Activated T-helper 17 cell treated with anti-CD3 and anti-CD28 coated beads, Interleukin-2, amount 50 U/mL, for 72 hours (primary cell): ENCODE measurements around the gene DHRS7C. TPM values are rescaled to one million over a fixed set of nuclear protein-coding genes. Genes with fewer than 3 reads are reported as not detected.

Experiments
- ATAC-seq: fragments of 150-1000 bp; cut with Tn5 transposase; replicated peaks from 2 replicates; pipeline ENCODE4 v1.10.0; 2021; ENCODE audit warnings: mild to moderate bottlenecking, moderate library complexity
- H3K27ac Mint-ChIP-seq: one replicate; pipeline ENCODE4 v1.8.0; 2022; ENCODE audit warnings: mixed read lengths
- H3K27me3 Mint-ChIP-seq: one replicate; pipeline ENCODE4 v1.8.0; 2022; ENCODE audit warnings: mixed read lengths
- H3K36me3 Mint-ChIP-seq: one replicate; pipeline ENCODE4 v1.8.0; 2022; ENCODE audit warnings: low read depth, mild to moderate bottlenecking, mixed read lengths
- H3K4me1 Mint-ChIP-seq: one replicate; pipeline ENCODE4 v1.8.0; 2022; ENCODE audit warnings: mixed read lengths
- H3K4me3 Mint-ChIP-seq: one replicate; pipeline ENCODE4 v1.8.0; 2022; ENCODE audit warnings: mild to moderate bottlenecking, mixed read lengths
- H3K9me3 Mint-ChIP-seq: one replicate; pipeline ENCODE4 v1.8.0; 2022; ENCODE audit warnings: mixed read lengths
- total RNA-seq, 2 donors: library from RNA; stranded (reverse); gene quantifications; one replicate each; pipeline ENCODE4 v1.2.3, GENCODE V29; 2022

Gene DHRS7C
- total RNA-seq, 2 donors from 2014 or later, result not detected

DNA sequence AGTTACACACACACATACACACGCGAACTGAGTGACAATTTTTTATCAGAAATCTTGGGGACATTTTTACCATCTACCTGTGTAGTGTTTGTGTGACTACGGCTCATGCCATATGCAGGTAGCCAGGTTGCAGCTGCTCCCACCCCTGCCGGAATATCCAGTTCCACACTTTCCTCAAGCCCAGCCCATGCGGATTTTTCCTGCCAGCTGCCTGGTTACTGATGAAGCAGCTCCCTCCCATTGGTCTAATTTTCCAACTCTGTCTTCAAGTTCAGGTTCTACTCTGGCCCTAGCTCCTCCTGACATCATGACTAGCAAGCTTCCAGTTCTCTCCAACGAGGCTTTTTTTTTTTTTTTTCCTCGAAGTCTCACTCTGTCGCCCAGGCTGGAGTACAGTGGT, 25.7 kb upstream of the DHRS7C start:
- H3K9me3 Mint-ChIP-seq, result peaks cover 4% of the 10 kb centered on the region
- H3K4me1 Mint-ChIP-seq, result no peaks in the 10 kb centered on the region

DNA sequence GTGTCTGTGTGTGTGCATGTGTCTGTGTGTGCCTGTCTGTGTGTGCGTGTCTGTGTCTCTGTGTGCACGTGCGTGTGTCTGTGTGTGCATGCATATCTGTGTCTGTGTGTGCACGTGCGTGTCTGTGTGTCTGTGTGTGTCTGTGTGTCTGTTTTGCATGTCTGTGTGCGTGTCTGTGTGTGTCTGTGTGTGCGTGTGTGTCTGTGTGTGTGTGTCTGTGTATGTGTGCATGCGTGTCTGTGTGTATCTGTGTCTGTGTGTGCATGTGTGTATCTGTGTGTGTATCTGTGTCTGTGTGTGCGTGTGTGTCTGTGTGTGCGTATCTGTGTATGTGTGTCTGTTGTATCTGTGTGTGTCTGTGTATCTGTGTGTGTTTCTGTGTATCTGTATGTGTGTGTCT, 25.1 kb upstream of the DHRS7C start:
- no peaks in the 10 kb centered on the region for H3K4me1 Mint-ChIP-seq
- no peak overlapping the region for H3K27ac Mint-ChIP-seq
- H3K27me3 Mint-ChIP-seq, result peaks cover 5% of the 10 kb centered on the region
- no peaks in the 10 kb centered on the region for H3K36me3 Mint-ChIP-seq
- peaks cover 4% of the 10 kb centered on the region for H3K9me3 Mint-ChIP-seq
- ATAC-seq, result no peak
- H3K4me3 Mint-ChIP-seq, result no peak overlapping the region

More for the DNA sequence above, 25.7 kb upstream of the DHRS7C start:
- Mint-ChIP-seq H3K36me3 (no peaks in the 10 kb centered on the region), H3K27me3 (peaks cover 5% of the 10 kb centered on the region), H3K4me3 (no peak overlapping the region), H3K27ac (no peak overlapping the region)
- ATAC-seq, result no peak

DNA sequence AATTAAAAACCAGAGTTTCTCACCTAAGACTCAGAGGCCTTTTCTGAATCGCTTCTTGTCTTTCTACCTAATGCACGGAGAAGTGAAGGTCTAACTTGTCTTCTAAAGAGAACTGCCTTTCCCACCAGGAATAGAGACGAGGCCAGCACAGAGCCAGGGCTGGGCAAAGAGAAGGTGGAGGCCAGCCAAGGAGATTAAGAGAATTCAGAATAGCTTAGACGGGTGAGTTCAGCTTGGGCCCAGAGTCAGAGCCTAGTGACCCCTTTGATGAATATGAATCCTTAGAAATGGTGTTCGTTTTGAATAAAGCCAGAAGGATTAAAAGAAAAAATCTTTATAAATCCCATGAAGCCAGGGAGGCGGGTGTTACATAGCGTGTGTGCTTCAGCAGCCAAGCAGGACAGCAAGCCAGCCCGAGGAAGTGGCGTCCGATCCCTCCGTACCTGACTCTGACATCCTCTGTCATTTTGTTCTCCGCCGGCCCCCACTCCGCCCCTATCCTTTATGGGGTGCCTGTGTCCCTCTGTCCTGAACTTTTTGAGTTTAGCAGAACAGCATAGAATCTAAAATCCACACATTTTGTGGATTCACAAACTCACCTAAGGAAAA, 23.0 kb upstream of the DHRS7C start:
- Mint-ChIP-seq H3K27ac (no peak overlapping the region), H3K4me3 (no peak overlapping the region), H3K27me3 (peaks cover 10% of the 10 kb centered on the region), H3K36me3 (no peaks in the 10 kb centered on the region), H3K4me1 (no peaks in the 10 kb centered on the region), H3K9me3 (peaks cover 4% of the 10 kb centered on the region)
- no peak for ATAC-seq

DNA sequence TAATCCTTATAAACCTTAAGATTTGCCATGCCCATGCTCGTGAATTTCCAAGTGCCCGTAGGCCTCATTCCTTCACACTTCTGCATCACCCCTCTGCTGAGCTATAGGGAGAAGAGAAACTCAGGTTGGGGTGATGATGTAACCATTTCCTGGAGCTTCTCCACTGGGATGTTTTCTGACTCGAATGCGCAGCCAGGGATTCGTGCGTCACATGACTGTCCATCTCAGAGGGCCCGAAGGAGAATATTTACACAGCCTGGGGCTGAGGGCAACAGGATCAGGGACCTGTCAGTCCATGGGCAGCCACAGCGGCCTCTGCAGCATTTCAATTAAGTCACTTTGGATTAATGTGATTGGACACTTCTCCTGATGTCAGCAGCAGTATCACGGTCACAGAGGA, 21.8 kb upstream of the DHRS7C start:
- Mint-ChIP-seq H3K4me1 (no peaks in the 10 kb centered on the region), H3K9me3 (peaks cover 4% of the 10 kb centered on the region), H3K4me3 (no peak overlapping the region), H3K27ac (no peak overlapping the region), H3K27me3 (peaks cover 10% of the 10 kb centered on the region), H3K36me3 (no peaks in the 10 kb centered on the region)
- no peak for ATAC-seq

DNA sequence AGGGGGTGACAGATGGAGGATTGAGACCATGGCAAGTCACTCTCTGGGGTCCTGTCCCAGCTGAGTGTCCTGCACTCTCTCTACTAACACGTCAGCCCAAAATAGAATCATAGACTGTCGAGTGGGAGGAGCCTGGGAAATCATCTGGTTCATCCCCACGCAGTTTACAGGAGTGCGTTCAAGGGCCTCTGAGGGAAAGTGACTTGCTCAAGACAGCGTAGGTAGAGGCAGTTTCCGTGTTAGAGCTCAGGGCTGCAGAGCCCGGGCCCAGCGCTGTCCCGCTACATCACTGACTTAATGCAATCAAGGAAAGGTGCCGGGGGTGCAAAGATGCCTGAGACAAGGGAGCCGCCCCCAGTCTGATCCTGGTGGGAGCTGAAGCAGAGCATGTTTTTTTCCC, 20.1 kb upstream of the DHRS7C start:
- Mint-ChIP-seq H3K4me3 (no peak overlapping the region), H3K27ac (no peak overlapping the region), H3K36me3 (no peaks in the 10 kb centered on the region), H3K27me3 (peaks cover 11% of the 10 kb centered on the region), H3K9me3 (peaks cover 4% of the 10 kb centered on the region), H3K4me1 (no peaks in the 10 kb centered on the region)
- ATAC-seq, result no peak

DNA sequence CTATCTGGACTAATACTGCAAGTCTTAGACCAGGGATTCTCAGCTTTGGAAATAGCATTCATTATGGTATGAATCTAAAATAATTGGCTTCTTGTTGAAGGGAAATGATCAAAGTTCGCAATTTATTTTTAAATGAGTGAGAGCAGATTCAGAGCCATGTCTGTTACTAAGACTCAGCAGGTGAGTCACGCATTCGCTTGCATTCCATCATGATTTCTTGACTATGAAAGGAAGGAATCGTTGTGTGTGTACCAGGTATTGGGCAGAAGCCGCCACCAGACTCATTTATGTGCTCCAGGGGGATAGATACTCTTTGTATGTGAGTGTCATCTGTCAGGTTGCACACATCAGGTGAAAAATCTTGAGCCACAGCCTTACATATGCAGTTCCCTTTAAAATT, 19.7 kb upstream of the DHRS7C start:
- H3K27me3 Mint-ChIP-seq, result peaks cover 8% of the 10 kb centered on the region
- H3K27ac Mint-ChIP-seq, result no peak overlapping the region
- ATAC-seq, result no peak
- H3K9me3 Mint-ChIP-seq, result no peaks in the 10 kb centered on the region
- no peaks in the 10 kb centered on the region for H3K36me3 Mint-ChIP-seq
- H3K4me1 Mint-ChIP-seq, result no peaks in the 10 kb centered on the region
- no peak overlapping the region for H3K4me3 Mint-ChIP-seq

DNA sequence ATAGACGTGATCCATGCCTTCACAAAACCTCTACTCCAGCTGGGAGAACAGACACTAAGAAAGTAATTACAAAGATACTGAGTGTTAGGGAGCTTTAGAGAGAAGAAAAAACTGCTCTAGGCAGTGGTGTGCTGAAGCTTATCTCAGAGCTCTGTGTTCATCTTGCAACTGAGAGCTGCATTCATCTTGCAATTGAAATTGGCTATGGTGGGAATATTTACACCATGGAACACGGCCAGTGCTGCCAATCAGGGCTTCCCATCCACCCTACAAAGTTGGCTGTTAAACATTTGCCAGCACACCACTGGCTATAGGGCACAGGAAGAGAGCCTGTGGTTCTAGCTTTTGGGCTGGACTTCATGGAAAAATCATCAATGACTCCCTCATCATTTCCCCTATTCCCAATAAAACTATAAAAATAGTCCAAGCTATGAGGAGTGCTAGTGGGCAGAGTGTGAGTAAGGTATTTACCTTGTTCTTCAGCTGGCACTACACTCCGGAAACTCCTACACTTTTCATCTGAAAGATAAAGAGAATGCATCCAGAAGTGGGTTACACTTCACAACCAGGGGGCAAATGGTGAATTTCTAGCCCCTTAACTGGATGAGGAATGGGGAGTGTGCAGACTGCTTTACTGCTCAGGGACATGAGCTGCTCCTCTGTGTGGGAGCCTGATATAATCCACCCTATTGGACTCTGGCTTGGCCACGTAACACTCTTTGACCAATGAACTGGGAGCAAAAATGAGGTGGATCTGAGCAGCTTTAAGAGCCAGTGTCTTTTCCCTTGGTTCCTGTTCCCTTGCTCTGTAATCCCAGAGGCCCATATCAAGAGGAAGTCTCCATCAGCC, 18.9 kb upstream of the DHRS7C start:
- Mint-ChIP-seq H3K9me3 (no peaks in the 10 kb centered on the region), H3K4me1 (no peaks in the 10 kb centered on the region), H3K4me3 (no peak overlapping the region), H3K27me3 (peaks cover 8% of the 10 kb centered on the region), H3K36me3 (no peaks in the 10 kb centered on the region), H3K27ac (no peak overlapping the region)
- ATAC-seq, result no peak

DNA sequence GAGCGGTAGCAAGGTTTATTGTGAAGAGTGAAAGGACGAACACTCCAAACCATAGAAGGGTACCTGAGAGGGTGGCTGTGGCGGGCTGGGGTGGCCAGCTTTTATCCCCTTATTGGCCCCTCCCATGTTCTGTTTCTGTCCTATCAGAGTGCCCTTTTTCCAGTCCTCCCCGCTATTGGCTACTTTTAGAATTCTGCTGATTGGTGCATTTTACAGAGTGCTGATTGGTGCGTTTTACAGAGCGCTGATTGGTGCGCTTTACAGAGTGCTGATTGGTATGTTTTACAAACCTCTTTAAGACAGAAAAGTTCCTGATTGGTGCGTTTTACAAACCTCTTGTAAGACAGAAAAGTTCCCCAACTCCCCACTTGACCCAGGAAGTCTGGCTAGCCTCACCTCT, 18.0 kb upstream of the DHRS7C start:
- peaks cover 4% of the 10 kb centered on the region for H3K9me3 Mint-ChIP-seq
- peaks cover 16% of the 10 kb centered on the region for H3K27me3 Mint-ChIP-seq
- H3K4me3 Mint-ChIP-seq, result no peak overlapping the region
- H3K27ac Mint-ChIP-seq, result no peak overlapping the region
- ATAC-seq, result no peak
- no peaks in the 10 kb centered on the region for H3K36me3 Mint-ChIP-seq
- H3K4me1 Mint-ChIP-seq, result no peaks in the 10 kb centered on the region

DNA sequence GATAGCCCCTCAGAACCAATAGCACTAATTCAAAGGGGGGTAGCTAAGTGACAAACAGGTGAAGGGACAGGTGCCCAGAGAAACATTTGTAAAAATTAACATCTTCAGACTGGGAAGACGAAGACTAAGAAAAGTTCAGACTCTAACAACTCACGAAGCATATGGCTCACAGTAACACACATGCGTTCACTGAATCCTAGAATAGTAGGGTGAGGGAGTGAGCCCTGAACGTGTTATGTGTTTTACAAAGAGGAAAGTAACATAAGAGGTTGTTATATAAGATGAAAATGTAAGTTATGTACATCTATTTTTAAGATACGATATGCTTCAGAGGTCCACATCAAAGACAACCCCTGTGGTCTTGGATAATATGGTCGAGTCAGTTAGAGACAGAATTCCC, 15.3 kb upstream of the DHRS7C start:
- no peak overlapping the region for H3K27ac Mint-ChIP-seq
- no peak for ATAC-seq
- H3K9me3 Mint-ChIP-seq, result peaks cover 4% of the 10 kb centered on the region
- H3K4me1 Mint-ChIP-seq, result no peaks in the 10 kb centered on the region
- H3K36me3 Mint-ChIP-seq, result no peaks in the 10 kb centered on the region
- peaks cover 24% of the 10 kb centered on the region for H3K27me3 Mint-ChIP-seq
- H3K4me3 Mint-ChIP-seq, result no peak overlapping the region

DNA sequence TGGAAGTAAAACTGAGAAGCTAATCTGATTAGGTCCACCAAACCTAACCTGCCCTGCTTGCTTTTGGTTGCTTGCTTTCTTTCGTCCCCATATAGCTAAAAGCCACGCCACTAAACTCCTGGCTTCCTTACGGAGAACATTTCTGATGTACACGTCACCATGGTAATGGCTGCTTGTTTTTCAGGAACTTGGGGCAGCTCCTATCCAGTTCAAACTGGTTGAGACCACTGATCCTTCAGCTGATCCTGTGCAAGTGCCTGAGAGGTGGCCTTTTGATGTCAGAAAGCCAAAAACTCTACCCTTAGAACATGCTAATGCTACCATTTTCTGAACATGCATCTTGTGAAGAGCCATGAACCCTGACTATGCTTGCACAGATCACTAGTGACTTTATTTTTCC, 14.4 kb upstream of the DHRS7C start:
- Mint-ChIP-seq H3K27me3 (peaks cover 19% of the 10 kb centered on the region), H3K4me3 (no peak overlapping the region), H3K27ac (no peak overlapping the region), H3K4me1 (no peaks in the 10 kb centered on the region), H3K36me3 (no peaks in the 10 kb centered on the region), H3K9me3 (peaks cover 4% of the 10 kb centered on the region)
- no peak for ATAC-seq

DNA sequence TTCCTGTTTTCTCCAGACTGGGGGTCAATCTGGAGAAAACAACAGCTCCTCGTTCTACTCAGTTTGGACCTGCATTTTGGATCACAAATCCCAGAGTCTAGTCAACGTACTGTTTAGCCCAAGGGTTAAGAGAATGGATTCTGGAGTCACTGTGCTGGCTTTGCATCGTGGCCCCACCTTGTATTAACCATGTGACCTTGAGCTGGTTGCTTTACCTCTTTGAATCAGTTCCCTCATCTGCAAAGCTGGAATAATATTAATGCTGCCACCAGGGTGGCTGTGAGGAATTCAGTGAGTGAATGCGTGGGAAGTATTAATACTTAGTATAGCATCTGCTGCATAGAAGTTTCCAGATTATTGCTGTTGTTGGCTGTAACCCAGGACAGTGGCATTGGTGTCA, 11.3 kb upstream of the DHRS7C start:
- no peak overlapping the region for H3K27ac Mint-ChIP-seq
- ATAC-seq, result no peak
- no peaks in the 10 kb centered on the region for H3K36me3 Mint-ChIP-seq
- H3K27me3 Mint-ChIP-seq, result peaks cover 31% of the 10 kb centered on the region
- no peak overlapping the region for H3K4me3 Mint-ChIP-seq
- H3K9me3 Mint-ChIP-seq, result peaks cover 4% of the 10 kb centered on the region
- no peaks in the 10 kb centered on the region for H3K4me1 Mint-ChIP-seq

DNA sequence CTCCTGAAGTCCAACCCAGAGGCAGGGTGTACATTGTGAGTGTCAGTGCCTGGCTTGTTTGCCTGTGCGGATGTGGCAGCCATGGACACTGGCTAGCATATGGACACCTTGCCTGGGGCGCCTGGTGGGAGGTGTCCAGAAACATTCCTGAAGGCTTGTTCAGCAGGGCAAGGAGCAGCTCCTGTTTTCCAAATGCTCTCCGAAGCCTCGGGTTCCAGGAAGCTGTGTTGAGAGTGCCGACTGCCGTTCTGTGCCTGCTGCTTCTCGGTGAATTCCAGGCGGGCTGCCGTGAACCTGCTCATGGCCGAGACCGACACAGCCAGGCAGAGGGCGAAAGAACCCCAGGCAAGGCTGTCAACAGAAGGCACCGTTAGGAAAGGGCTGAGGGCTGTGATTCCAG, 10.9 kb upstream of the DHRS7C start:
- peaks cover 4% of the 10 kb centered on the region for H3K9me3 Mint-ChIP-seq
- no peaks in the 10 kb centered on the region for H3K36me3 Mint-ChIP-seq
- H3K27ac Mint-ChIP-seq, result no peak overlapping the region
- no peaks in the 10 kb centered on the region for H3K4me1 Mint-ChIP-seq
- no peak overlapping the region for H3K4me3 Mint-ChIP-seq
- peaks cover 31% of the 10 kb centered on the region for H3K27me3 Mint-ChIP-seq
- ATAC-seq, result no peak

DNA sequence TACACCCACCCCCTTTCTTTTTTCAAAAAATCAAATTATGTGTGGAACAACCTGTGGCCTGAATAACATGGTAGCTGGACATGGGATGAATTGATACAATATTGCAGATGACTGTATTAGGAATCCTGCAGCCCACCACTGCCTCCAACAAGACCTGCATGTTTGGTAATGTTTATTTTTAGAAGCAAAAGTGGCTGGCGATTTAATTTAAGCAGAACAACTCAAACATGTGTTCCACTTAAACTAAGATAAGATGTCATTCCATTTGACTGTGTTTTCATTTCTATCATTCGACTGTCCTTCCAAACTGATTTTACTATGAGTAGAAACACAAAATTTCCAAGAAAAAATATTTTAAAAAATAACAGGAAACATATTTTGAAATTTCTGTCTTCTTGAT, 10.1 kb upstream of the DHRS7C start:
- peaks cover 33% of the 10 kb centered on the region for H3K27me3 Mint-ChIP-seq
- H3K27ac Mint-ChIP-seq, result no peak overlapping the region
- no peak for ATAC-seq
- no peaks in the 10 kb centered on the region for H3K4me1 Mint-ChIP-seq
- no peaks in the 10 kb centered on the region for H3K36me3 Mint-ChIP-seq
- peaks cover 4% of the 10 kb centered on the region for H3K9me3 Mint-ChIP-seq
- no peak overlapping the region for H3K4me3 Mint-ChIP-seq

DNA sequence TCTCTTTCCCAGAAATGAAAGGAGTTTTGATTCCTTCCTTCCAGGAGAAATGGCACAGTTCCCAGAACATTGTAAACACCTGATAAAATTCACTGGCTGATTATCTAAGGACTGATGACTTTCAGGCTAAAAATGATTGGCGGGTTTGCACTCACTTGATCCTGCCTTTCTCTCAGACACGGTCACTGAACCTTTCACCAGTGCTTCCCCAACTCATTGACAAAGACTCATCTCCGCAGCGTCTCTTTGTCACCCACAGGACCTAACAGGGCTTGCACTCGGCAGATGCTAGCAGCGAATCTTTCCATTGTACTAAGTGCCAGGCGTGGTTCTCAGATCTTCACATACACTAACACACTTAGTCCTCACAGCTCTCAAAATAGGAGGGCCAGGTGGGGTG, 7.3 kb upstream of the DHRS7C start:
- Mint-ChIP-seq H3K9me3 (no peaks in the 10 kb centered on the region), H3K36me3 (no peaks in the 10 kb centered on the region), H3K27ac (no peak overlapping the region), H3K4me1 (no peaks in the 10 kb centered on the region), H3K4me3 (no peak overlapping the region), H3K27me3 (peaks cover 28% of the 10 kb centered on the region)
- no peak for ATAC-seq

DNA sequence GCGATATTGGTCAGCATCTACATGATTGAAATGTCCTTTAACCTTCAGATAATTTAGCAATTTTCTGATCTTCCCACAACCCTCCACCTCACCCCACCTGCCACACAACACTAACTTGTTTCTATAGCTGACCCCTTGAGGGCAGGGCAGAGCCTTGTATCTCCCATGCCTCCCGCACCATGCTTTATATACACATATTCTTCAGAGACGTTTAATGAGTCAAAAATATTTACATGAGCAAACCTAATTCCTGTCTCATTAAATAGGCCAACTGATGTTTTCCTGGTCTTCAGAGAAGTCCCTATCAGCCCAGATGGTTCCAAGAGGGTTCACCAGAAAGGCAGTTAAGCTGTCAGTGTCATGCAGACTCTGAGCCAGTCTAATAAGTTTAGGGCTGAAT, 6.6 kb upstream of the DHRS7C start:
- H3K4me1 Mint-ChIP-seq, result no peaks in the 10 kb centered on the region
- peaks cover 25% of the 10 kb centered on the region for H3K27me3 Mint-ChIP-seq
- ATAC-seq, result no peak
- no peak overlapping the region for H3K4me3 Mint-ChIP-seq
- H3K27ac Mint-ChIP-seq, result no peak overlapping the region
- H3K36me3 Mint-ChIP-seq, result no peaks in the 10 kb centered on the region
- no peaks in the 10 kb centered on the region for H3K9me3 Mint-ChIP-seq
